ENCODE results near the gene PRKCD. TPM values are rescaled to one million over a fixed set of nuclear protein-coding genes. Genes with fewer than 3 reads are reported as not detected.
A peak's percentile ranks its signal among the peaks of the same experiment; 100 is the strongest.

PRKCD gene
- total RNA-seq, 8 experiments from 2014 or later, result 0.49 to 8.0 (median 1.9) TPM

GRCh38 chr3:53193466-53194209, 32.6 kb downstream of the PRKCD start:
- no peak overlapping the region for H3K27ac ChIP-seq
- WGBS, 10 experiments, result 20 to 64% (median 48%) methylated on average over 1 to 7 of the region's 11 CpGs; no CpG with 5 or more reads in 6 of the 10 experiments
- ATAC-seq (replicated peaks in 6 of 8), result peak in 2 of 8 experiments; percentile 11 to 45
- H3K4me1 ChIP-seq (replicated peaks in 1 of 2), result no peaks in the 10 kb centered on the region
- in situ Hi-C loops (cut with MboI; ENCODE audit: low pct_unique_long_range_greater_than_20kb in 2 of 9, low sequenced_read_pairs in 9 of 9, unreplicated experiment in 9 of 9), result loop anchor here in 3 of 9 experiments (10.0 kb wide), 2 partner anchors 59 to 79 kb away; partner anchors contain the start of gene RFT1 (in 1 of the 3)
- no peak overlapping the region for H3K4me3 ChIP-seq

- Histone ChIP-seq H3K4me3 (no peak overlapping the region), H3K4me1 (replicated peaks in 1 of 2) (no peaks in the 10 kb centered on the region), H3K27ac (no peak overlapping the region)
- WGBS, 10 experiments, result 50 to 100% (median 80%) methylated on average over 1 to 6 of the region's 14 CpGs; no CpG with 5 or more reads in 3 of the 10 experiments
- ATAC-seq (replicated peaks in 6 of 8), result no peak
- in situ Hi-C loops (cut with MboI; ENCODE audit: low pct_unique_long_range_greater_than_20kb in 2 of 9, low sequenced_read_pairs in 9 of 9, unreplicated experiment in 9 of 9), result loop anchor here in 3 of 9 experiments (10.0 kb wide), 2 partner anchors 60 to 80 kb away; partner anchors contain the start of gene RFT1 (in 1 of the 3)
These were observed 33.4 kb downstream of the PRKCD start for GRCh38 chr3:53194210-53195065.

- H3K4me1 ChIP-seq (replicated peaks in 1 of 2), result no peaks in the 10 kb centered on the region
- WGBS, 10 experiments, result 60 to 100% (median 98%) methylated on average over 1 to 8 of the region's 10 CpGs; no CpG with 5 or more reads in 3 of the 10 experiments
- no peak for ATAC-seq (replicated peaks in 6 of 8)
- H3K27ac ChIP-seq, result no peak overlapping the region
- in situ Hi-C loops (cut with MboI; ENCODE audit: low pct_unique_long_range_greater_than_20kb in 2 of 9, low sequenced_read_pairs in 9 of 9, unreplicated experiment in 9 of 9), result loop anchor here in 3 of 9 experiments (10.0 kb wide), 2 partner anchors 60 to 80 kb away; partner anchors contain the start of gene RFT1 (in 1 of the 3)
- no peak overlapping the region for H3K4me3 ChIP-seq
These were observed 34.0 kb downstream of the PRKCD start for GRCh38 chr3:53195066-53195450.

GRCh38 chr3:53195602-53196574, 34.9 kb downstream of the PRKCD start:
- peak; percentile 44 to 90 (median 84) for ATAC-seq (replicated peaks in 6 of 8)
- in situ Hi-C loops (cut with MboI; ENCODE audit: low pct_unique_long_range_greater_than_20kb in 2 of 9, low sequenced_read_pairs in 9 of 9, unreplicated experiment in 9 of 9), result loop anchor here in 3 of 9 experiments (10.0 kb wide), 2 partner anchors 61 to 81 kb away; partner anchors contain the start of gene RFT1 (in 1 of the 3)
- Histone ChIP-seq H3K4me3 (no peak overlapping the region), H3K4me1 (replicated peaks in 1 of 2) (no peaks in the 10 kb centered on the region), H3K27ac (no peak overlapping the region)
- 26 to 100% (median 72%) methylated on average over 1 to 6 of the region's 36 CpGs; no CpG with 5 or more reads in 3 of the 10 experiments for WGBS, 10 experiments

- Histone ChIP-seq H3K4me1 (replicated peaks in 1 of 2) (no peaks in the 10 kb centered on the region), H3K27ac (no peak overlapping the region), H3K4me3 (no peak overlapping the region)
- peak in 2 of 8 experiments; percentile 4 to 31 for ATAC-seq (replicated peaks in 6 of 8)
- in situ Hi-C loops (cut with MboI; ENCODE audit: low pct_unique_long_range_greater_than_20kb in 2 of 9, low sequenced_read_pairs in 9 of 9, unreplicated experiment in 9 of 9), result loop anchor here in 3 of 9 experiments (10.0 kb wide), 2 partner anchors 62 to 82 kb away; partner anchors contain the start of gene RFT1 (in 1 of the 3)
- 10 to 79% (median 73%) methylated on average over 2 to 7 of the region's 17 CpGs; no CpG with 5 or more reads in 2 of the 10 experiments for WGBS, 10 experiments
These were observed 35.8 kb downstream of the PRKCD start for GRCh38 chr3:53196575-53197407.

GRCh38 chr3:53198256-53198977, 37.4 kb downstream of the PRKCD start:
- in situ Hi-C loops (cut with MboI; ENCODE audit: low pct_unique_long_range_greater_than_20kb in 2 of 9, low sequenced_read_pairs in 9 of 9, unreplicated experiment in 9 of 9), result loop anchor here in 3 of 9 experiments (10.0 kb wide), 2 partner anchors 64 to 84 kb away; partner anchors contain the start of gene RFT1 (in 1 of the 3)
- H3K4me3 ChIP-seq, result no peak overlapping the region
- no peak overlapping the region for H3K27ac ChIP-seq
- 11 to 93% (median 54%) methylated on average over 1 to 8 of the region's 10 CpGs; no CpG with 5 or more reads in 1 of the 10 experiments for WGBS, 10 experiments
- H3K4me1 ChIP-seq (replicated peaks in 1 of 2), result no peaks in the 10 kb centered on the region
- ATAC-seq (replicated peaks in 6 of 8), result peak in 2 of 8 experiments; percentile 26 to 33

- Histone ChIP-seq H3K4me3 (no peak overlapping the region), H3K4me1 (replicated peaks in 1 of 2) (no peaks in the 10 kb centered on the region), H3K27ac (no peak overlapping the region)
- no peak for ATAC-seq (replicated peaks in 6 of 8)
- in situ Hi-C loops (cut with MboI; ENCODE audit: low pct_unique_long_range_greater_than_20kb in 2 of 9, low sequenced_read_pairs in 9 of 9, unreplicated experiment in 9 of 9), result loop anchor here in 3 of 9 experiments (10.0 kb wide), 2 partner anchors 64 to 84 kb away; partner anchors contain the start of gene RFT1 (in 1 of the 3)
- 40 to 100% (median 75%) methylated on average over 1 to 5 of the region's 7 CpGs; no CpG with 5 or more reads in 4 of the 10 experiments for WGBS, 10 experiments
These were observed 38.0 kb downstream of the PRKCD start for GRCh38 chr3:53198996-53199395.

GRCh38 chr3:53199834-53200233, 38.8 kb downstream of the PRKCD start:
- in situ Hi-C loops (cut with MboI; ENCODE audit: low pct_unique_long_range_greater_than_20kb in 2 of 9, low sequenced_read_pairs in 9 of 9, unreplicated experiment in 9 of 9), result loop anchor here in 3 of 9 experiments (10.0 kb wide), 2 partner anchors 65 to 85 kb away; partner anchors contain the start of gene RFT1 (in 1 of the 3)
- Histone ChIP-seq H3K4me1 (replicated peaks in 1 of 2) (no peaks in the 10 kb centered on the region), H3K4me3 (no peak overlapping the region), H3K27ac (no peak overlapping the region)
- peak in 1 of 8 experiments; percentile 23 for ATAC-seq (replicated peaks in 6 of 8)
- WGBS, 10 experiments, result 20 to 100% (median 72%) methylated on average over 1 to 3 of the region's 3 CpGs; no CpG with 5 or more reads in 1 of the 10 experiments

- no peak overlapping the region for H3K27ac ChIP-seq
- peak in 3 of 8 experiments; percentile 50 to 65 (median 62) for ATAC-seq (replicated peaks in 6 of 8)
- WGBS, 10 experiments, result 17 to 100% (median 72%) methylated on average over 1 to 7 of the region's 19 CpGs; no CpG with 5 or more reads in 1 of the 10 experiments
- H3K4me3 ChIP-seq, result no peak overlapping the region
- no peaks in the 10 kb centered on the region for H3K4me1 ChIP-seq (replicated peaks in 1 of 2)
- in situ Hi-C loops (cut with MboI; ENCODE audit: low pct_unique_long_range_greater_than_20kb in 2 of 9, low sequenced_read_pairs in 9 of 9, unreplicated experiment in 9 of 9), result no loop called here
These were observed 39.8 kb downstream of the PRKCD start for GRCh38 chr3:53200501-53201498.

Data from motor neuron (in vitro differentiated cells).